Right lobe of liver (tissue), 6 donors: ENCODE measurements around the gene OAS1. TPM values are rescaled to one million over a fixed set of nuclear protein-coding genes. Genes with fewer than 3 reads are reported as not detected.

ENCODE experiments used
- ATAC-seq, 4 donors: fragments of 200-7000 bp; cut with Tn5 transposase; one replicate each; pipeline ENCODE4 v1.9.1; 2020; ENCODE audit warnings: mild to moderate bottlenecking in 4 of 4, moderate library complexity in 4 of 4
- DNase-seq, 3 donors: peaks; one replicate each; pipeline ENCODE4 v3.0.0-alpha.2; 2020
- H3K27ac ChIP-seq, 3 donors: fragments of 200-600 bp; one replicate each; pipeline ENCODE4 v1.8.0; 2022
- H3K27me3 ChIP-seq, 2 donors: fragments of 200-600 bp; one replicate each; pipeline ENCODE4 v1.8.0; 2022
- H3K36me3 ChIP-seq, 4 donors: fragments of 200-600 bp; sonication (generic) in 1 of 4; one replicate each; pipeline versions ENCODE4 v1.5.1 to v1.8.0; 2017 to 2022; ENCODE audit warnings: control low read depth in 1 of 4
- H3K4me1 ChIP-seq, 4 donors: fragments of 200-600 bp; sonication (generic) in 1 of 4; one replicate each; pipeline versions ENCODE4 v1.5.1 to v1.8.0; 2017 to 2022; ENCODE audit warnings: control low read depth in 1 of 4
- H3K4me3 ChIP-seq, 3 donors: fragments of 200-600 bp; one replicate each; pipeline ENCODE4 v1.8.0; 2022
- H3K9me3 ChIP-seq, 4 donors: fragments of 200-600 bp; sonication (generic) in 1 of 4; one replicate each; pipeline versions ENCODE4 v1.5.1 to v1.8.0; 2017 to 2022; ENCODE audit warnings: control low read depth in 1 of 4
- CTCF ChIP-seq, 4 donors: fragments of 200-600 bp in 3 of 4; fragments of 450-650 bp in 1 of 4; IDR thresholded peaks; one replicate each; pipeline versions ENCODE4 v1.5.1 to v1.8.0; 2016 to 2022; ENCODE audit warnings: antibody characterized with exemption in 4 of 4, mild to moderate bottlenecking in 2 of 4
- POLR2A ChIP-seq: fragments of 450-650 bp; IDR thresholded peaks from one replicate; pipeline ENCODE4 v1.6.1; 2017; ENCODE audit warnings: antibody characterized with exemption, mild to moderate bottlenecking
- WGBS: methylation state at CpG from one replicate; pipeline ENCODE4 v1.1.6; 2018; ENCODE audit warnings: low coverage, low lambda C conversion rate; ENCODE audit not compliant: insufficient coverage; ENCODE audit errors: missing lambda C conversion rate; 5-methylcytosine and 5-hydroxymethylcytosine counted together
- intact Hi-C, 2 donors: fragments of 100-400 bp; cut with DNase I; formaldehyde crosslinking; loops; one replicate each; pipeline versions ENCODE4 v1.11.2 to v1.14.1; 2022
- total RNA-seq, 6 experiments: library from RNA; depleted of rRNA in 2 of 6; stranded (reverse); fragments of >200 nt in 2 of 6; fragmentation: NEBNext Ultra II Directional in 3 of 6; extraction: Animal tissue kit (Norgen Biotek cat#: 25700) in 3 of 6; gene quantifications; one replicate each; pipeline versions ENCODE4 v1.1.0 to v1.2.4, GENCODE V29; 2016 to 2023
- donor health status: DM: no; HTN: yes; CAD: no.
- donor health status: DM: no; HTN: no; CAD: no.
- donor health status: DM: no; HTN: no; CAD: no.
- donor health status: DM: no; HTN: yes; CAD: no.
- donor health status: DM: no; HTN: yes; CAD: no.

OAS1 gene
- total RNA-seq, 6 experiments from 2014 or later, result 19.2 to 23.0 (median 22.5) TPM

GRCh38 chr12:112870267-112870980, 36.3 kb upstream of the OAS1 start:
- Histone ChIP-seq H3K27ac (no peak overlapping the region), H3K4me3 (no peak overlapping the region), H3K4me1 (no peaks in the 10 kb centered on the region), H3K36me3 (no peaks in the 10 kb centered on the region), H3K9me3 (no peaks in the 10 kb centered on the region), H3K27me3 (no peaks in the 10 kb centered on the region)
- ATAC-seq (no peak), DNase-seq (no peak)
- TF ChIP-seq CTCF (IDR thresholded peaks at IDR 0.05), result no peak
- no peak for TF ChIP-seq POLR2A
- intact Hi-C loops, result no loop called here
- WGBS, result 34% methylated on average over 8 of the region's 8 CpGs

GRCh38 chr12:112875608-112876007, 31.2 kb upstream of the OAS1 start:
- Histone ChIP-seq H3K27ac (no peak overlapping the region), H3K4me3 (no peak overlapping the region), H3K36me3 (no peaks in the 10 kb centered on the region), H3K9me3 (no peaks in the 10 kb centered on the region), H3K27me3 (no peaks in the 10 kb centered on the region), H3K4me1 (no peaks in the 10 kb centered on the region)
- DNase-seq (no peak), ATAC-seq (no peak)
- intact Hi-C loops, result no loop called here
- TF ChIP-seq POLR2A (no peak), CTCF (IDR thresholded peaks at IDR 0.05) (no peak)
- WGBS, result 24% methylated on average over 3 of the region's 5 CpGs

GRCh38 chr12:112876506-112876905, 30.3 kb upstream of the OAS1 start:
- 28% methylated on average over 7 of the region's 11 CpGs for WGBS
- TF ChIP-seq CTCF (IDR thresholded peaks at IDR 0.05) (no peak), POLR2A (no peak)
- no peak for ATAC-seq
- no peak for DNase-seq
- H3K36me3 ChIP-seq, result no peaks in the 10 kb centered on the region
- no peaks in the 10 kb centered on the region for H3K4me1 ChIP-seq
- H3K27ac ChIP-seq, result no peak overlapping the region
- H3K27me3 ChIP-seq, result no peaks in the 10 kb centered on the region
- H3K9me3 ChIP-seq, result no peaks in the 10 kb centered on the region
- intact Hi-C loops, result no loop called here
- no peak overlapping the region for H3K4me3 ChIP-seq

- no peak for ATAC-seq
- no peaks in the 10 kb centered on the region for H3K27me3 ChIP-seq
- H3K36me3 ChIP-seq, result no peaks in the 10 kb centered on the region
- H3K4me1 ChIP-seq, result no peaks in the 10 kb centered on the region
- TF ChIP-seq POLR2A, result no peak
- TF ChIP-seq CTCF (IDR thresholded peaks at IDR 0.05), result no peak
- H3K9me3 ChIP-seq, result no peaks in the 10 kb centered on the region
- no peak overlapping the region for H3K4me3 ChIP-seq
- intact Hi-C loops, result no loop called here
- 39% methylated on average over 3 of the region's 4 CpGs for WGBS
- no peak overlapping the region for H3K27ac ChIP-seq
- no peak for DNase-seq
Measured at GRCh38 chr12:112877006-112877405, 29.8 kb upstream of the OAS1 start.
